ENCODE measurements around the gene CEACAM7.
A peak's percentile ranks its signal among the peaks of the same experiment; 100 is the strongest.
"Not testable (repeated sequence)": the region's sequence is repeated elsewhere in the genome, so short reads cannot be mapped to it uniquely, and the experiment has no call there.

The CEACAM7 gene

DNA sequence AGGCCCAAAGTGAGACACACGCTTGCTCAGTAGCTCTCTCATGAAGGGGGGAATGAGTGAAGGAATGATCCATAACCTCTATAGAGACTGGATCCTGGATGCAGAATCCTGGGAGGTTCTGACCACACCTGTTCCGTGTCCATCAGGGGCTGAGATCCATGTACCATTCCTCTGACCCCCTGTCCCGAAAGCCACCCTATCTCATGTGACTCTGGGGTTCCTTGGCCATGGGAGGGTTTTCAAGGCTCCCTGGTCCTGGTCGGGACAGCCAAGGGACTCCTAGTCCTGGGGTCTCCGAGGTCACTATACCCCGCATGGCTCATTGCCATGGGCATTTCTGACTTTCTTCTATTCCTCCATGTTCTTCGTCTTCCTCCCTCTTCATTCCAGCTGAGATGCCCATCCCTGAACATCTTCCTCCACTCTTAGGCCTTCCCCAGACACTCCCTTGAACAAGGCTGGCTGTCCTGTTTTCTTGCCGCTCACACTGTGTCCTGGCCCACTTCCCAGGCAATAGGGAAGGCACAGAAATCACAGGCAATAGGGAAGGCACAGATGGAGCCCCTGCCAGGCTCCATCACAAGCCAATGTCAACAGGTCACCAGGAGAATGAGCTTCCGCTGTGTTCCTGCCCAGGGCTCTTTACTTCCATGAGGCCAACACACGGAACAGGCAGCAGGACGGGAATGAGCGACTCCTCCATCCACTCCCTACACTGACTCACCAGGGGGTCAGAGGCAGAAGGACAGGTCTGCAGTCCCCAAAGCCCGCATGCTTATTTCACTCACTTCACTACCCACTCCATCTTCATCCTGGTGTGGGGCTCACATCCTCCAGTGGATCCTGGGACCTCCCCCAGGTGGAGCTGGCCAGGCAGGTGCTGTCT lies 23.5 kb upstream of the CEACAM7 start:
- no peak overlapping the region for H3K18ac ChIP-seq (ENCODE audit: low read length)
- H2AK5ac ChIP-seq (ENCODE audit: low read length) = no peak overlapping the region
- no peak for DNase-seq
- no peaks in the 10 kb centered on the region for H3K36me3 ChIP-seq (ENCODE audit: control insufficient read depth in 1 of 2, insufficient read depth in 2 of 2, low read length in 2 of 2)
- no peak overlapping the region for H3K23ac ChIP-seq (ENCODE audit: low read length)
- no peak overlapping the region for H3K4ac ChIP-seq (ENCODE audit: low read depth, low read length)
- H4K8ac ChIP-seq (ENCODE audit: low read depth, low read length) = no peak overlapping the region
- H3K79me1 ChIP-seq (ENCODE audit: low read length) = no peaks in the 10 kb centered on the region
- no peak overlapping the region for H2BK5ac ChIP-seq (ENCODE audit: low read depth, low read length, poor library complexity)
- no peak overlapping the region for H3K27ac ChIP-seq (ENCODE audit: low read depth, low read length)
- WGBS (ENCODE audit: extremely low coverage, insufficient coverage, insufficient read length) = no CpG with 5 or more reads among the region's 13 CpGs
- no peak overlapping the region for H2BK120ac ChIP-seq (ENCODE audit: insufficient read depth, low read length, poor library complexity)
- no peak overlapping the region for H3K14ac ChIP-seq (ENCODE audit: low read length)
- no peak overlapping the region for H3K4me3 ChIP-seq (ENCODE audit: low read depth, low read length)
- no peaks in the 10 kb centered on the region for H3K4me1 ChIP-seq (ENCODE audit: control insufficient read depth in 1 of 2, insufficient read depth in 2 of 2, low read length in 2 of 2)
- peak overlapping the region; percentile 49 for H3K9ac ChIP-seq (ENCODE audit: low read length)
- peaks cover 60% of the 10 kb centered on the region for H3K9me3 ChIP-seq (ENCODE audit: insufficient read depth, low read depth, low read length)
- no peak overlapping the region for H4K91ac ChIP-seq (ENCODE audit: low read depth, low read length)
- no peaks in the 10 kb centered on the region for H3K79me2 ChIP-seq (ENCODE audit: control insufficient read depth, insufficient read depth, low read length, poor library complexity)
- H3K27me3 ChIP-seq (ENCODE audit: insufficient read depth, low read length) = no peaks in the 10 kb centered on the region
- no peak overlapping the region for H3K4me2 ChIP-seq (ENCODE audit: low read length)
- no peak overlapping the region for H4K12ac ChIP-seq (ENCODE audit: low read depth, low read length)
- H2AFZ ChIP-seq (ENCODE audit: insufficient read depth, low read length, poor library complexity) = no peak overlapping the region
- H2BK12ac ChIP-seq (ENCODE audit: low read length) = no peak overlapping the region

DNA sequence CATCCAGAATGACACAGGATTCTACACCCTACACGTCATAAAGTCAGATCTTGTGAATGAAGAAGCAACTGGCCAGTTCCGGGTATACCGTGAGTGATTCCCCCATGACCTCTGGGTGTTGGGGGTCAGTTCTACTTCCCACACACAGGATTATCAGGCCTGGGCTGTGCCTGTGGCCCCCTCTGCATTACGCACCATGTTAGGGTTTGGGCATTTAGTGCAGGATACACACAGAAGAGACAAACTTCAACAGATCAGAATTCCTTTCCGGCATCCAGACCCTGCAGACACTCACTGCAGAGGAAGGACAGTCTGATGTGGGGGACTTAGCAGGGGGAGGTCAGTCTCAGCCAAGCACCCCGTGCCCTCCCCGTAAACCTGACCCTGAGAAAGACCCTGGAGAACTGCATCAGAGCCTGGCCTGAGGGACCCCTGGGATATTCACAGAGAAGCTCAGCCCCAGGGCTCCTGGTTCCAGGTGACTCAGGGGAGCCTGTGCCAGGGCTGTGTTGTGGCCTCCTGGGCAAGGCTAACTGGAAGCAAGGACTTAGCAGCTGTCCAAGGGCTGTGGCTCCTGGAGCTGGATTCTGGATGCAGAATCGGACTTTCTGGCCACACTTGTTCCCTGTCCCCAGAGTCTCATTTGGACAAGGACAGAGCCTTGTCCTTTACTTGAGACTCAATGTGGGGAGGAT lies 22.0 kb upstream of the CEACAM7 start:
- no peak overlapping the region for H4K91ac ChIP-seq (ENCODE audit: low read depth, low read length)
- DNase-seq = no peak
- no peak overlapping the region for H2BK5ac ChIP-seq (ENCODE audit: low read depth, low read length, poor library complexity)
- H3K27ac ChIP-seq (ENCODE audit: low read depth, low read length) = no peak overlapping the region
- H2AK5ac ChIP-seq (ENCODE audit: low read length) = no peak overlapping the region
- H3K14ac ChIP-seq (ENCODE audit: low read length) = no peak overlapping the region
- no peak overlapping the region for H3K18ac ChIP-seq (ENCODE audit: low read length)
- H4K12ac ChIP-seq (ENCODE audit: low read depth, low read length) = no peak overlapping the region
- H3K4me2 ChIP-seq (ENCODE audit: low read length) = no peak overlapping the region
- no peak overlapping the region for H2AFZ ChIP-seq (ENCODE audit: insufficient read depth, low read length, poor library complexity)
- H3K79me1 ChIP-seq (ENCODE audit: low read length) = no peaks in the 10 kb centered on the region
- no peaks in the 10 kb centered on the region for H3K36me3 ChIP-seq (ENCODE audit: control insufficient read depth in 1 of 2, insufficient read depth in 2 of 2, low read length in 2 of 2)
- H3K4ac ChIP-seq (ENCODE audit: low read depth, low read length) = no peak overlapping the region
- no peaks in the 10 kb centered on the region for H3K79me2 ChIP-seq (ENCODE audit: control insufficient read depth, insufficient read depth, low read length, poor library complexity)
- no peak overlapping the region for H3K4me3 ChIP-seq (ENCODE audit: low read depth, low read length)
- H3K4me1 ChIP-seq (ENCODE audit: control insufficient read depth in 1 of 2, insufficient read depth in 2 of 2, low read length in 2 of 2) = no peaks in the 10 kb centered on the region
- H3K23ac ChIP-seq (ENCODE audit: low read length) = no peak overlapping the region
- H3K9me3 ChIP-seq (ENCODE audit: insufficient read depth, low read depth, low read length) = peaks cover 57% of the 10 kb centered on the region
- H3K9ac ChIP-seq (ENCODE audit: low read length) = no peak overlapping the region
- no peaks in the 10 kb centered on the region for H3K27me3 ChIP-seq (ENCODE audit: insufficient read depth, low read length)
- H2BK12ac ChIP-seq (ENCODE audit: low read length) = no peak overlapping the region
- H2BK120ac ChIP-seq (ENCODE audit: insufficient read depth, low read length, poor library complexity) = no peak overlapping the region
- H4K8ac ChIP-seq (ENCODE audit: low read depth, low read length) = no peak overlapping the region
- WGBS (ENCODE audit: extremely low coverage, insufficient coverage, insufficient read length) = no CpG with 5 or more reads among the region's 8 CpGs

DNA sequence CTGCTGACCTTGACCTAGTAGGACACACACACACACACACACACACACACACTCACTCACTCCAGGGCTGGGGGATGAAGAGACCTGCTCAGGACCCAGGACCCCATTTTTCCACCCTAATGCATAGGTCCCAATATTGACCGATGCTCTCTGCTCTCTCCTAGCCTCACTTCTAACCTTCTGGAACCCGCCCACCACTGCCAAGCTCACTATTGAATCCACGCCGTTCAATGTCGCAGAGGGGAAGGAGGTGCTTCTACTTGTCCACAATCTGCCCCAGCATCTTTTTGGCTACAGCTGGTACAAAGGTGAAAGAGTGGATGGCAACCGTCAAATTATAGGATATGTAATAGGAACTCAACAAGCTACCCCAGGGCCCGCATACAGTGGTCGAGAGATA lies 21.4 kb upstream of the CEACAM7 start:
- WGBS (ENCODE audit: extremely low coverage, insufficient coverage, insufficient read length) = no CpG with 5 or more reads among the region's 8 CpGs
- not testable (repeated sequence) for H2AFZ ChIP-seq (ENCODE audit: insufficient read depth, low read length, poor library complexity)

DNA sequence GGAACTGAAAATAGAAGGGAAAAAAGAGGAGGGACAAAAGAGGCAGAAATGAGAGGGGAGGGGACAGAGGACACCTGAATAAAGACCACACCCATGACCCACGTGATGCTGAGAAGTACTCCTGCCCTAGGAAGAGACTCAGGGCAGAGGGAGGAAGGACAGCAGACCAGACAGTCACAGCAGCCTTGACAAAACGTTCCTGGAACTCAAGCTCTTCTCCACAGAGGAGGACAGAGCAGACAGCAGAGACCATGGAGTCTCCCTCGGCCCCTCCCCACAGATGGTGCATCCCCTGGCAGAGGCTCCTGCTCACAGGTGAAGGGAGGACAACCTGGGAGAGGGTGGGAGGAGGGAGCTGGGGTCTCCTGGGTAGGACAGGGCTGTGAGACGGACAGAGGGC lies 20.4 kb upstream of the CEACAM7 start, which contains the start of gene CEACAM5:
Gene CEACAM5, plus strand, starts transcription at position 146 of the 400 bp plus-strand sequence. Its CDS starts 106 bp downstream, at position 252.
- no peak within 1 kb of the TSS for H4K12ac ChIP-seq (ENCODE audit: low read depth, low read length)
- no peak within 1 kb of the TSS for H2BK120ac ChIP-seq (ENCODE audit: insufficient read depth, low read length, poor library complexity)
- no peak within 1 kb of the TSS for H2BK12ac ChIP-seq (ENCODE audit: low read length)
- H3K14ac ChIP-seq (ENCODE audit: low read length) = no peak within 1 kb of the TSS
- H2AK5ac ChIP-seq (ENCODE audit: low read length) = no peak within 1 kb of the TSS
- H2BK5ac ChIP-seq (ENCODE audit: low read depth, low read length, poor library complexity) = no peak within 1 kb of the TSS
- H3K79me2 ChIP-seq (ENCODE audit: control insufficient read depth, insufficient read depth, low read length, poor library complexity) = no peaks in the 10 kb centered on the region
- no peak within 1 kb of the TSS for H3K9ac ChIP-seq (ENCODE audit: low read length)
- no CpG with 5 or more reads among the region's 4 CpGs for WGBS (ENCODE audit: extremely low coverage, insufficient coverage, insufficient read length)
- H3K4ac ChIP-seq (ENCODE audit: low read depth, low read length) = no peak within 1 kb of the TSS
- H3K27me3 ChIP-seq (ENCODE audit: insufficient read depth, low read length) = no peaks in the 10 kb centered on the region
- H3K9me3 ChIP-seq (ENCODE audit: insufficient read depth, low read depth, low read length) = peaks cover 60% of the 10 kb centered on the region
- no peak within 1 kb of the TSS for H3K18ac ChIP-seq (ENCODE audit: low read length)
- H3K79me1 ChIP-seq (ENCODE audit: low read length) = no peaks in the 10 kb centered on the region
- H2AFZ ChIP-seq (ENCODE audit: insufficient read depth, low read length, poor library complexity) = no peak within 1 kb of the TSS
- H3K23ac ChIP-seq (ENCODE audit: low read length) = no peak within 1 kb of the TSS
- no peak within 1 kb of the TSS for H4K8ac ChIP-seq (ENCODE audit: low read depth, low read length)
- no peaks in the 10 kb centered on the region for H3K4me1 ChIP-seq (ENCODE audit: control insufficient read depth in 1 of 2, insufficient read depth in 2 of 2, low read length in 2 of 2)
- no peak within 1 kb of the TSS for H4K91ac ChIP-seq (ENCODE audit: low read depth, low read length)
- no peak for DNase-seq
- H3K27ac ChIP-seq (ENCODE audit: low read depth, low read length) = no peak within 1 kb of the TSS
- no peak within 1 kb of the TSS for H3K4me3 ChIP-seq (ENCODE audit: low read depth, low read length)
- H3K4me2 ChIP-seq (ENCODE audit: low read length) = no peak within 1 kb of the TSS
- no peaks in the 10 kb centered on the region for H3K36me3 ChIP-seq (ENCODE audit: control insufficient read depth in 1 of 2, insufficient read depth in 2 of 2, low read length in 2 of 2)

More for the DNA sequence above, 21.4 kb upstream of the CEACAM7 start:
- H2BK12ac ChIP-seq (ENCODE audit: low read length); H4K12ac ChIP-seq (ENCODE audit: low read depth, low read length); H3K36me3 ChIP-seq (ENCODE audit: control insufficient read depth in 1 of 2, insufficient read depth in 2 of 2, low read length in 2 of 2); H2BK120ac ChIP-seq (ENCODE audit: insufficient read depth, low read length, poor library complexity); H3K27ac ChIP-seq (ENCODE audit: low read depth, low read length); H3K9ac ChIP-seq (ENCODE audit: low read length); DNase-seq; H2BK5ac ChIP-seq (ENCODE audit: low read depth, low read length, poor library complexity); H3K4ac ChIP-seq (ENCODE audit: low read depth, low read length); H3K4me3 ChIP-seq (ENCODE audit: low read depth, low read length); H2AK5ac ChIP-seq (ENCODE audit: low read length); H3K18ac ChIP-seq (ENCODE audit: low read length); H4K91ac ChIP-seq (ENCODE audit: low read depth, low read length); H3K27me3 ChIP-seq (ENCODE audit: insufficient read depth, low read length); H4K8ac ChIP-seq (ENCODE audit: low read depth, low read length); H3K14ac ChIP-seq (ENCODE audit: low read length); H3K79me2 ChIP-seq (ENCODE audit: control insufficient read depth, insufficient read depth, low read length, poor library complexity); H3K4me1 ChIP-seq (ENCODE audit: control insufficient read depth in 1 of 2, insufficient read depth in 2 of 2, low read length in 2 of 2); H3K23ac ChIP-seq (ENCODE audit: low read length); H3K79me1 ChIP-seq (ENCODE audit: low read length); H3K4me2 ChIP-seq (ENCODE audit: low read length): not testable (repeated sequence)
- H3K9me3 ChIP-seq (ENCODE audit: insufficient read depth, low read depth, low read length) = peaks cover 54% of the 10 kb centered on the region
